Measurements from ENCODE around the gene PRDM16. TPM values are rescaled to one million over a fixed set of nuclear protein-coding genes. Genes with fewer than 3 reads are reported as not detected.
A peak's percentile ranks its signal among the peaks of the same experiment; 100 is the strongest.

Gene PRDM16
- polyA plus RNA-seq, 1 of the 3 experiments (the other 2 are of a cell fraction), result not detected

- H3K9ac ChIP-seq, result no peak overlapping the region
- H3K79me2 ChIP-seq (ENCODE audit: insufficient read depth), result no peaks in the 10 kb centered on the region
- no peaks in the 10 kb centered on the region for H4K20me1 ChIP-seq (ENCODE audit: insufficient read depth)
- H3K36me3 ChIP-seq (replicated peaks in 1 of 2; ENCODE audit: control insufficient read depth in 1 of 2, insufficient read depth in 2 of 2, low read length in 1 of 2), result no peaks in the 10 kb centered on the region
- POLR2A ChIA-PET, result no interaction called here
- H2AFZ ChIP-seq (ENCODE audit: low read depth), result no peak overlapping the region
- H3K9me3 ChIP-seq, result no peaks in the 10 kb centered on the region
- WGBS (ENCODE audit: low lambda C conversion rate), result 12% methylated on average over 10 of the region's 91 CpGs
- H3K27ac ChIP-seq (ENCODE audit: low read depth in 2 of 2, low read length in 1 of 2), result no peak overlapping the region
- peak; percentile 65 for DNase-seq
- CTCF ChIA-PET, result interaction anchor here (1.0 kb wide), 1 partner anchor 11 kb away, joined by 3 read pairs; no protein-coding TSS in a partner anchor
- no peaks in the 10 kb centered on the region for H3F3A ChIP-seq (replicated peaks; ENCODE audit: insufficient read depth)
- peak overlapping the region; percentile 40 to 52; a peak in 3 of 4 replicates for H3K4me3 ChIP-seq (ENCODE audit: low read depth in 2 of 2, low read length in 1 of 2)
- TF ChIP-seq, protein P1, sequence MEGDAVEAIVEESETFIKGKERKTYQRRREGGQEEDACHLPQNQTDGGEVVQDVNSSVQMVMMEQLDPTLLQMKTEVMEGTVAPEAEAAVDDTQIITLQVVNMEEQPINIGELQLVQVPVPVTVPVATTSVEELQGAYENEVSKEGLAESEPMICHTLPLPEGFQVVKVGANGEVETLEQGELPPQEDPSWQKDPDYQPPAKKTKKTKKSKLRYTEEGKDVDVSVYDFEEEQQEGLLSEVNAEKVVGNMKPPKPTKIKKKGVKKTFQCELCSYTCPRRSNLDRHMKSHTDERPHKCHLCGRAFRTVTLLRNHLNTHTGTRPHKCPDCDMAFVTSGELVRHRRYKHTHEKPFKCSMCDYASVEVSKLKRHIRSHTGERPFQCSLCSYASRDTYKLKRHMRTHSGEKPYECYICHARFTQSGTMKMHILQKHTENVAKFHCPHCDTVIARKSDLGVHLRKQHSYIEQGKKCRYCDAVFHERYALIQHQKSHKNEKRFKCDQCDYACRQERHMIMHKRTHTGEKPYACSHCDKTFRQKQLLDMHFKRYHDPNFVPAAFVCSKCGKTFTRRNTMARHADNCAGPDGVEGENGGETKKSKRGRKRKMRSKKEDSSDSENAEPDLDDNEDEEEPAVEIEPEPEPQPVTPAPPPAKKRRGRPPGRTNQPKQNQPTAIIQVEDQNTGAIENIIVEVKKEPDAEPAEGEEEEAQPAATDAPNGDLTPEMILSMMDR (IDR thresholded peaks at IDR 0.05), result peak; percentile 37
- TF ChIP-seq RFX5 (IDR thresholded peaks at IDR 0.05; ENCODE audit: low read length) (no peak), SMC3 (IDR thresholded peaks at IDR 0.05; ENCODE audit: low read depth, low read length) (0 out of 2 replicates have a peak, but pooled peaks have one; percentile 8), MAX (IDR thresholded peaks at IDR 0.05; ENCODE audit: low read depth) (no peak), NFIC (IDR thresholded peaks at IDR 0.05; ENCODE audit: borderline replicate concordance) (no peak), GATA2 (CRISPR knock-in tag; IDR thresholded peaks at IDR 0.05) (no peak), SIN3A (IDR thresholded peaks at IDR 0.05; ENCODE audit: borderline replicate concordance, low read depth, low read length) (no peak), TEAD4 (IDR thresholded peaks at IDR 0.05; ENCODE audit: borderline replicate concordance, insufficient read depth) (no peak), NRF1 (IDR thresholded peaks at IDR 0.05; ENCODE audit: low read depth, low read length) (no peak), MXI1 (IDR thresholded peaks at IDR 0.05; ENCODE audit: low read depth, low read length) (no peak), TAF1 (IDR thresholded peaks at IDR 0.05; ENCODE audit: borderline replicate concordance, low read depth, low read length) (no peak), EZH2phosphoT487 (IDR thresholded peaks at IDR 0.05; ENCODE audit: borderline replicate concordance, low read depth) (no peak), MEF2A (IDR thresholded peaks at IDR 0.05; ENCODE audit: borderline replicate concordance, low read depth) (no peak), JUND (IDR thresholded peaks at IDR 0.05) (no peak), EP300 (IDR thresholded peaks at IDR 0.05; ENCODE audit: borderline replicate concordance in 1 of 2, low read depth in 1 of 2, low read length in 1 of 2) (no peak), RAD21 (IDR thresholded peaks at IDR 0.05; ENCODE audit: low read length) (peak; percentile 35), RXRA (IDR thresholded peaks at IDR 0.05; ENCODE audit: borderline replicate concordance, low read depth) (no peak), REST (IDR thresholded peaks at IDR 0.05; ENCODE audit: low read depth, low read length) (no peak), FOSL2 (IDR thresholded peaks at IDR 0.05; ENCODE audit: borderline replicate concordance, low read depth) (no peak), ELF1 (IDR thresholded peaks at IDR 0.05) (no peak), TCF12 (IDR thresholded peaks at IDR 0.05) (no peak), FOXM1 (IDR thresholded peaks at IDR 0.05; ENCODE audit: low read depth) (no peak)
- TF ChIP-seq, protein P2, sequence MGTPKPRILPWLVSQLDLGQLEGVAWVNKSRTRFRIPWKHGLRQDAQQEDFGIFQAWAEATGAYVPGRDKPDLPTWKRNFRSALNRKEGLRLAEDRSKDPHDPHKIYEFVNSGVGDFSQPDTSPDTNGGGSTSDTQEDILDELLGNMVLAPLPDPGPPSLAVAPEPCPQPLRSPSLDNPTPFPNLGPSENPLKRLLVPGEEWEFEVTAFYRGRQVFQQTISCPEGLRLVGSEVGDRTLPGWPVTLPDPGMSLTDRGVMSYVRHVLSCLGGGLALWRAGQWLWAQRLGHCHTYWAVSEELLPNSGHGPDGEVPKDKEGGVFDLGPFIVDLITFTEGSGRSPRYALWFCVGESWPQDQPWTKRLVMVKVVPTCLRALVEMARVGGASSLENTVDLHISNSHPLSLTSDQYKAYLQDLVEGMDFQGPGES (IDR thresholded peaks at IDR 0.05; ENCODE audit: low read depth, low read length), result no peak
- TF ChIP-seq, protein P3, sequence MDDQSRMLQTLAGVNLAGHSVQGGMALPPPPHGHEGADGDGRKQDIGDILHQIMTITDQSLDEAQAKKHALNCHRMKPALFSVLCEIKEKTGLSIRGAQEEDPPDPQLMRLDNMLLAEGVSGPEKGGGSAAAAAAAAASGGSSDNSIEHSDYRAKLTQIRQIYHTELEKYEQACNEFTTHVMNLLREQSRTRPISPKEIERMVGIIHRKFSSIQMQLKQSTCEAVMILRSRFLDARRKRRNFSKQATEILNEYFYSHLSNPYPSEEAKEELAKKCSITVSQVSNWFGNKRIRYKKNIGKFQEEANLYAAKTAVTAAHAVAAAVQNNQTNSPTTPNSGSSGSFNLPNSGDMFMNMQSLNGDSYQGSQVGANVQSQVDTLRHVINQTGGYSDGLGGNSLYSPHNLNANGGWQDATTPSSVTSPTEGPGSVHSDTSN (IDR thresholded peaks at IDR 0.05), result no peak
- H3K27me3 ChIP-seq (ENCODE audit: insufficient read depth), result peaks cover 70% of the 10 kb centered on the region
- no peaks in the 10 kb centered on the region for H3K4me1 ChIP-seq (ENCODE audit: control insufficient read depth in 1 of 2, insufficient read depth in 2 of 2, low read depth in 1 of 2, low read length in 1 of 2)
- no peaks in the 10 kb centered on the region for H3K9me2 ChIP-seq
- peak overlapping the region; percentile 67; the same call in 1 of the 2 replicates for H3K4me2 ChIP-seq
These were observed 697 bp downstream of the PRDM16 start for GRCh38 chr1:3069491-3070308.

Measured in SK-N-SH (cell line).